HG03342 (cell line): ENCODE data around the gene MAS1.

Source experiments
- ATAC-seq: cut with Tn5 transposase; IDR thresholded peaks from one replicate; pipeline ENCODE4 v1.9.1; 2021; ENCODE audit warnings: mild to moderate bottlenecking, moderate library complexity; ENCODE audit not compliant: unreplicated experiment

MAS1 gene

DNA sequence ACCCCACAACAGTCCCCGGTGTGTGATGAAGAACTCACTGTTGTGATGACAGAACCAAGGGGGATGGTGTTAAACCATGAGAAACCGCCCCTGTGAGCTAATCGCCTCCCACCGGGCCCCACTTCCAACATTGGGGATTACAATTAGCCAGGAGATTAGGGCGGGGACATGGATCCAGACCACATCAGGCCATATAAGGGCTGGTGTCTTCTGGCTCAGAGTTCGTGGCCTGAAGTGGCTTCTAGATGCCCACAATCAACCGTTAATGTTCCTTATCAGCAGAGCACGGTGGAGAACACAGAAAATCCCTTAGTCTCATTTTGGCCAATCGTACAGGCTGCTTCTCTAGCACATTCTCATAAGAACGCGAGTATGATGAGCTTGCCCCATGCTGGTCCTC, 10.9 kb upstream of the MAS1 start:
- ATAC-seq: no peak

DNA sequence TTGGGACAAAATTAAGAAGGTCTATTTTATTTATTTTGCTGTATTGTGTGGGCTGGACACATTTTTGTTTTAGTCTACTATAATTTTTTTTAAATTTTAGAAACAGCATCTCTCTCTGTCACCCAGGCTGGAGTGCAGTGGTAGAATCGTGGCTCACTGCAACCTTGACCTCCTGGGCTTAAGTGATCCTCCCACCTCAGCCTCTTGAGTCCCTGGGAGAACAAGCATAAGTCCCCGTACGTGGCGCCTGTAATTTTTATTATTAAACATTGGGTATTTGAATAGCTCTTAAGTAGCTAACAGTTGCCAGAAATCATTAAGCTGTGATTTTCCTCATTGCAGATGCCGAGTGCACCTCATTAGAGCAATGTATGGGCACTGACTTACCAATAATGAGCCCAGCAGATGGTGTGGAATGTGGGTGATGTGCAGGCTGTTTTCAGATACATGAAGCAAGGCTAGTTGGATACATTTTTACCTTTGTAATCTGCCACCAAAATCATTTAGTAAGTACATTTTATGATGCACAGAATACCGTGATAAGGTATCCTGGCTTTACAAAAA, 10.3 kb upstream of the MAS1 start:
- ATAC-seq: no peak

DNA sequence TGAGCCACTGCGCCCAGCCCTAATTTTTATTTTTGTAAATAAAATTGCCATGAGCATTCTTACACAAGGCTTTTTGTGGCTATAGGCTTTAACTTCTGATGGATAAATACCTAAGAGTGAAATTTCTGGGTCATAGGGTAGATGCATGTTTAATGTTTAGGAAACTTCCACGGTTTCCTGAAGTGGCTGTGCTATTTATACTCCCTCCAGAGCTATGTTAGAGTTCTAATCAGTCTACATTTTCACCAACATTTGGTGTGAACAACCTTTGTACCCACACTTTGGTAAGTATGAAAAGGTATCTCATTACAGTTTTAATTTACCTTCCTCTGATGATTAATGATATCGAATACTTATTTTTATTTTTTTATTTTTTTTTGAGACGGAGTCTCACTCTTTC, 6.1 kb upstream of the MAS1 start:
- no peak for ATAC-seq

DNA sequence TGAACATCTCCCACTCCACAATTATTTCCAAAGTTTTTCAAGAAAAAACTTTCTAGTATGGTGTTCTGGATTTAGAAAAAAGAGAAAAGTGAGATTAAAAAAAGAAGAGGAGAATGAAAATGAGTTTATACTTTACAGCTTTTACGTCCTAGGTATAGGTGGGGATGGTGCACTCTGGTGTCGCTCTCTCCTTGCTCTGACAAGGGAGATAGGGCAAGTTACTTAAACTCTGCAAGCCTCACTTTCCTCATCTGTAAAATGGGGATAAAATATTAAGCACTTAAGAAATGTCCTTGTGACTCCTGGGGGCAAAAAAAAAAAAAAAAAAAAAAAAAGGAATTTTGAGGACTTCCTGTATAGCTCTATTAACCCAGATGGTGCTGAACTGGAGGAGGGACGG, 4.5 kb upstream of the MAS1 start:
- no peak for ATAC-seq

DNA sequence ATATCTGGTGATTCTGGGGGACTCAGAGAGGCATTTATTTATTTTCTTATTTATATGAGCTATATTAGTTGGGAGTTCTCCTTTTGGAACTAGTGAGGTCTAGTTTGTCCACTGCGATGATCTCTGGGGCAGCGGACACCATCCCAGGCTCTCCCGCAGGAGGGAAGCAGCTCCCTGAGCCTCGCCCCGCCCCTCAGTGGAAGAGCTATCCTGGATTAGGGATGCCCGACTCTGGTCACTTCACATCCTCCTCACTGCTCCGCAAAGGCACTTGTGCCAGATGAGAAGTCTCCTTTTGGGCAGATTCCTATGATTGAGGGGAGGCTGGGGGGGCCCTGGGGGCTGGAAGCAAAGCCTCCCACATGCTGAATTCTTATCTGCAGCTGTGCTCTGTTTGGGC, 3.6 kb upstream of the MAS1 start:
- no peak for ATAC-seq

DNA sequence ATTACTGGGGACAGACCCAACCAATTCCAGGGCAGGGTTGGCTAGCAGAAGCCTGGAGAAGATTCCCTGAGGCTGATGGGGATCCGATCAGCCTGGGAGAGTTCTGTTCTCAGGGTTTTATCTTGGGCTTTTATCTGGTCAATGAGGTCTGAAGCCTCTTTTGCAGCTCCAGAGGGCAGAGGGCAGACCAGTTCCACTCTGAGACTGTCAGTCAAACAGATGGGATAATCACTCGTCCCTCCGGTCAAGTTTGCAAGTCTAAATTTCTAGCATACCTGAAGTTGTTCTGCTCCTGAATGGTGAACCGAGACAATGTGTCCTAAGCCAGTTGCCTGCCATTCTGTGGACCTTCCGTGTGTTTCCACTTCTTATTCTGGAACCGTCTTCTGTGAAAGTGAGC, 3.0 kb upstream of the MAS1 start:
- no peak for ATAC-seq

DNA sequence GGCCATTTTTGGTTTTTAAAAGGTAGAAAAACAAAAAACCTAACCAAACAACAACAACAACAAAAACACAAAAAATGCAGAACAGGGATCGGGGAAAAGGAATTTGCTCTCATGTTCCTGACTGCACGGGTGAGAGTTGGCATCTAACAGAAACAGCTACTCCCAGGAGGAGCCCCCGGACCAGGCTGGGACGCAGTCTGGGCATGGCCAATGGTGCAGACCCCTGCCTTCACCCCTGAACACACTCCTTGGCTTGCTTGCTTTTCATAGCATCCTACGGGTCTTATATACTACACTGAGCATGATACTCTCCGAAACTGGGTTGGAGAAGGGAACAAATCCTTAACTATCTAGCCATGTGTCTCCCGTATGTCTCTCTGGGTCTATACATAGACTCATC, 587 bp upstream of the MAS1 start:
- no peak for ATAC-seq

DNA sequence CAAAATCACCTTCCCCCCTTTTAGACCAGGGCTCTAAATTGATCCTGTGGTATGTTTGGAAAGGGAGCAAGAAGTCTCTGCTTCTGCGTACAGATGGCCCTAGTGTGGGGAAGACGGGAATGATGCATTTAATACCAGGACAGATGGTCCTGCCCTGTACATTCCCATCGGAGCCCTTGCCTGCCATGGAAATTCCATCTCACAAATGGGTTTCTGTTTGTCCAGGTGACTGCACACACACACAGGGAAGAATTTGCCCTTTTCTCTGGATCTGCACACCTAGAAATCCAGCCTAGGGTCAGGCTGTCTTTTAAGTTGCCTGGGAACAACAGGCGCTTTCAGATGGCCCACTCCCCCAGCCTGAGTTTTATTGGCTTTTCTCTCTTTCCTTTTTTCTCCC, 1.3 kb downstream of the MAS1 start:
- ATAC-seq: no peak

DNA sequence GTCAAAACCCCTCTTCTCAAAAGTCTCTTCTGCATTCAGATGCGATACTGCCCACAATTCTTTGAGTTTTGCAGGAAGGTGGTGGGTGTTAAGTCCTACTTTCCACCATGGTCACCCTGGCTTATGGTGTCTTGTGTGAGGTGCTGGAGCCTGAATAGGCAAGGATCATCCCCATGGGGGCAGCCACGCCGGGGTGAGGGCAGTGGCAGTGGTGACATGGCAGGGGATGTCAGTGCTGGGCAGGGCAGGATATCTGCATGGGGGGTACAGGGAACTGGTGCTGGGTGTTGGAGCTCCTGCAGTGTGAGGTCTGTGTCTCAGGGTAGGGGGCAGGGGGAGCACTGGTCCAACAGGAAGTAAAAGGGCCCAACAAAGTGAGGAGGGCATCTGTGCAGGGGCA, 2.3 kb downstream of the MAS1 start:
- ATAC-seq: no peak

DNA sequence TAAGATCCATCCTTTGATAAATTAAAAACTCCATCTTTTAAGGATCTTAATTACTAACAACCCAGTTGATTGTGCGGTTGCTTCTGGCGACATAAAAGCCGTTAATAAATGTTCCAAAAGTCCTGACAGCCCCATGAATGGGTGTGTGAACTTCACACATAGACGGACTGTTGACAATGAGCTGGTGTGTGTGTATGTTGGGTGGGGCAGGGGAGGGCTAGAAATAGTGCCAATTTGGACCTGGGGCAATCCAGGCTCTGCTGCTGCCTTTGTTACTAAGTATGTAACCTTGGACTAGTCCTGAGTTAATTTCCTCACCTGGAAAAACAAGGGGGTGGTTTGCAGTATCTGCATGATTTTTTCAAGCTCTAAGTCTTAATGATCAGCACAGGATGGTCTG, 4.2 kb downstream of the MAS1 start:
- no peak for ATAC-seq

DNA sequence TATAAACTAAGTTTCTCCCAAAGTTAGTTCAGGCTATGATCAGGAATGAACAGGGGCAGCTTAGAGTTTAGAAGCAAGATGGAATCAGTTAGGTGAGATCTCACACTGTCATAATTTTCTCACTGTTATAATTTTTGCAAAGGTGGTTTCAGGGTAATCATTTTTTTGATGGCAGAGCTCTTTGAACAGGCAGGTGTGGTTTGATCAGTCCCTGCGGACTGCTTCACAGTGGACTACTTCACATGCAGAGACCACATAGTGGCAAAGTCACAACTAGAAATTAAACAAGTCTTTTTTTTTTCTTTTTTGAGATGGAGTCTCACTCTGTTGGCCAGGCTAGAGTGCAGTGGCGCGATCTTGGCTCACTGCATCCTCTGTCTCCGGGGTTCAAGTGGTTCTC, 6.8 kb downstream of the MAS1 start:
- no peak for ATAC-seq

DNA sequence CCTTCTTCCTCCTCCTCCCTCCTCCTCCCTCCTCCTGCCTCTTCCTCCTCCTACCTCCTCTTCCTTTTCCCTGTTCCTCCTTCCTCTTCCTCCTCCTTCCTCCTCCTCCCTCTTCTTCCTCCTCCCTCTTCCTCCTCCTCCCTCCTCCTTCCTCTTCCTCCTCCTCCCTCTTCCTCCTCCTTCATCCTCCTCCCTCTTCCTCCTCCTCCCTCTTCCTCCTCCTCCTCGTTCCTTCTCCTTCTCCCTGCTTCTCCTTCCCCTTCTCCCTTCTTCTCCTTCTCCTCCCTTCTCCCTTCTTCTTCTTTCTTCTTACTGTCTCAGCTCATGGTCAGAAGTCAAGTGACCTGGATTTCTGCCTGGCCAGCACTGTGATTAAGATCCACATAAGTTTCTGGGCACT, 7.7 kb downstream of the MAS1 start:
- no peak for ATAC-seq

DNA sequence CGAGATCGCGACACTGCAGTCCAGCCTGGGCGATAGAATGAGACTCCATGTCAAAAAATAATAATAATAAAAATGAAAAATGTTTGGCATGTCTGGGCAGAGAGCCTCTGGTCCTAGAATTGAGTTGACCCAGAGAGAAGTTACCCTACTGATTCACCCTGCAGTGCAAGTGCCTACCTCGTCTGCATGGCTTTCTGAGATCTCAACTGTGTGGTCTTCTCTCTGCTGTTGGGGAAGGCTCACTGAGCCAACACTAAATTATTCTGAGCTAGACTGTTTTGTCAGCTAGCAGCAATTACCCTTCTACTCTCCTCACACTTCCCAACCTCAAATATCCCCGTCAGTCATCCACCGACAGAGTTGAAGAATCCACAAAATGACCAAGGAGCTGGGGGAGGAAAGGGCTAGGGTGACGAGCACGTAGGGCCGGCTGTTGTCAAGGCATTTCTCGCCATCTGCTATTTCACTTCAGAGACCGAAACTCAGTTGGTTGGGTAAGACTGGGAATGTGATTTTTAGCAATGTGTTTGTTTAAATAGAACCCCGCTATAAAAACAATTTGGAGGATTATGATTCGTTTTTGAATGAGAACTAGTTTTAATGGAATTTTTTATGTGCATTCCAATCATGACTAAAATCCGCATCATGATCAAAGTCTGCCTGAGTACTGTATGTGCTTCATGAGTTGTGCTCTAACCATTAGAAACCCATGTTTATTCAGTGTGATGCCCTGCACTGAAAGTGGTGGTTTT, 9.4 kb downstream of the MAS1 start:
- ATAC-seq: no peak

DNA sequence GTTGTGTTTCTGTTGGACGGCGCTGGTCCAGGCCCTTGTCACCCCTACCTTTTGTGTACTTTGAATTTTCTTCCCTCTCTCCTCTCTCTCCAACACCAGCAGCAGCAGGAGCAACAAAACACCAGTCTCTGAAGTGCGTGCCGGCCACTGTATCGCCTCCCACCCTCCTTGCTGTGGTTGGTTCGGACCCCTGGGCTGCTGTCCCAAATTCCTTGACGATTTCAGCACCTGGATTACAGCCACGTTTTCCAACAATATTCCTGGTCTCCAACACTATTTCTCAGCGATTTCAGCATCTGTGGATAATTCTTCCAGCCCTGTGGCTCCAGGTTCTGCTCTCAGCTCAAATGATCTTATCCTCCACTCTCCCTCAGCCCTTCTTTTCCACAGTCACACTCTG, 11.8 kb downstream of the MAS1 start:
- no peak for ATAC-seq

DNA sequence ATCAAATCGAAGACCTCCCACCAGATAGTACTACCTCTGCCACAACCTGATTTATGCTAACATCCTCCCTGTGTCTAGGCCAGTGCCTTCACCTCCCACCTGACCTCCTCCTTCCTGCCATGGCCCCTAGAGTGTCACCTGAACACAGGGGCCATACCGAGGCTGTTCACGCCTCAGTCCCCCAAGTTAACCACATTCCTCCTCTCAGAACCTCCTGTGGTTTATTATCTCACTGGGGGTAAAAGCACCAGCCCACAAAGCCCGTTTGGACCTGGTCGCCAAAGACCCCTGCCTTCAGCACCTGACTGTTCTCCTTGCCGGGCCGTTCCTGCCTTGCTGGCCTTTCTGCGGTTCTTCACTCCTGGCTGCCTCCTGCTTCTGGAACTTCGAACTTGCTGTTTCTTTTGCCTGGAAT, 13.7 kb downstream of the MAS1 start:
- ATAC-seq: peak; percentile 78

DNA sequence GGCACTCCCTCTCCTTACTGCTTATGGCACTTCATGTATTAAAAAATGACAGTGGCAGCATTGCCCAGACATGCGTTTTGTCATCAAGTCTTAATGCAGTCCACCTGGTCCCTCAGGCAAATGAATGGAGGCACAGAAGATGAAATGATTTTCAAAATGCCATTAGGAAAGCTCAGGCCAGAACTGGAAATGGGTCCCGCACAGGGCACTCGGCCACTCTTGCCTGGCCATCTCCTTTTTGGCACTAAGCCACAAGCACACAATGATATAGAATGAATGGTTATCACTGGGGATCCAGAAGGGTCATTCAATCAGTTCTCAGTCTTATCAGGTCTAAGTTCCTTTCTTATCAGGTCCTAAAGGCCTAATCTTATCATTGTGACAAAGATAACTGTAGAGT, 15.6 kb downstream of the MAS1 start:
- ATAC-seq: no peak

DNA sequence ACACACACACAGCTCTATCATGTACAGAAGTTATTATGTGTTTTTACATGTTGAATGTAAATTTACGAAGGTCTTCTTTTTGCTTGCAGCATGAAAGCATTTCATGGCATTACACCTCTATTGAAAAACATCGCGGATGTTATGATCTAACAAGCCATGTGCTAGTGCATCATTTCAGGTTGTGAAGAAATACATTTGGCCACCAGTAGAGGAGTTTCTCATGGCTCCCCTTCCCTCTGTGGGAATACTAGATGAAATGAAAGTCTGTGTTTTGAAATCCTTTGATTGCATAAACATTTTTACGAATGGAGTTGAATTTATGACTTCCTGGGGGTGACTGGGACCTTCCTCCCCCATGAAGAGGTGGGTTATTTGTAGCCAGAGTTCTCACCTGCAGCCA, 17.7 kb downstream of the MAS1 start:
- no peak for ATAC-seq

DNA sequence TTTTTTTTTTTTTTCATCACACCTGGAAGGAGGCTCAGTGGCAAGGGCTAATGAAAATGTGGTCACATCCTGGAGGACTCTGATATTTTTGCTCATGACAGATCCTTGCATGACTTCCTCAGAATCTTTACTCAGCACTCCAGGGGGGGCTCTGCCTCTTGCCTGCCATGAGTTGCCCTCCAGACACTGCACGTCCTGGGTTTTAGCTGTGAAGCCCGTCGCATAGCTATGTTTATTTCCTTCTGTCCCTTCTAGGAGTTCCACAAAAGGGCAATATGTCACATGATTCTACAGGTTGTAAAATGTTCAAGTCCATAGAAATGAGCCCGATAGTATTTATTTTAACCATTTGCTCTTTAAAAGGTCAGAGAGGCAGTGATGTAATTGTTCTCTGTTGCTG, 18.2 kb downstream of the MAS1 start:
- ATAC-seq: no peak

DNA sequence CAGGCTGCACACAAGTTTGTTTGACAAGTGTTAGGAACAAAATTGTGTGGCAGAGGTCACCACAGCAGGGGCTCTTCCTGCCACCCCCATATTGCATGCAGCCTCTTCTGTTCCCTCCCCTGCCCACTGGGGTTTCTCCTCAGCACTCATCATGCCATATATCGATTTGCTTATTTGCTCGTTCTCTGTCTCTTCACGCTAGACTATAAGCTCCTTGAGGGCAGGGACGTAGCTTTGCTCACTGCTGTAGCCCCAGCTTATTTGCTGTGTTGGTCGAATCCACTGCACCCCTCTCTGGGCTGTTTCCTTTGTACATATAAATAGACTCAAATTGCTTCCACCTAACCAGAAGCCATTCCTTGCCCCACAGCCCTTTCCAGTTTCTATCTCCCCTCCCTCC, 19.6 kb downstream of the MAS1 start:
- no peak for ATAC-seq

DNA sequence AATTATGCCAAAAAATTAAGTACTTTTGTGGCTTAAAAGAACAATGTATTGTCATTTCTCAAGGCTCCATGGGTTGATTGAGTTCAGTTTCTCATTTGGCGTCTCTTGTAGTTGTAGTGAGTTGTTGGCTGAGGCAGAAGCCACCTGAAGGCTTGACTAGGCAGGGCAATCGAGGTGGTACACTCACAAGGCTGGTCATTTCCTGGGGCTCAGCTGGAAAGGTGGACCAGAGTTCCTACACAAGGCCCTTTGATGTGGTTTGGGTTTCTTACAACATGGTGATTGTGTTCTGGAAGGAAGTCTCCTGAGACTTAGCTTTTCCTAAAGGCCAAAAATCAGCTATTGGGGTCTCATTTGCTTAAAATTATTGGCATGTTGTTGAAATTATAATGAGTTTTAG, 22.6 kb downstream of the MAS1 start:
- ATAC-seq: no peak

DNA sequence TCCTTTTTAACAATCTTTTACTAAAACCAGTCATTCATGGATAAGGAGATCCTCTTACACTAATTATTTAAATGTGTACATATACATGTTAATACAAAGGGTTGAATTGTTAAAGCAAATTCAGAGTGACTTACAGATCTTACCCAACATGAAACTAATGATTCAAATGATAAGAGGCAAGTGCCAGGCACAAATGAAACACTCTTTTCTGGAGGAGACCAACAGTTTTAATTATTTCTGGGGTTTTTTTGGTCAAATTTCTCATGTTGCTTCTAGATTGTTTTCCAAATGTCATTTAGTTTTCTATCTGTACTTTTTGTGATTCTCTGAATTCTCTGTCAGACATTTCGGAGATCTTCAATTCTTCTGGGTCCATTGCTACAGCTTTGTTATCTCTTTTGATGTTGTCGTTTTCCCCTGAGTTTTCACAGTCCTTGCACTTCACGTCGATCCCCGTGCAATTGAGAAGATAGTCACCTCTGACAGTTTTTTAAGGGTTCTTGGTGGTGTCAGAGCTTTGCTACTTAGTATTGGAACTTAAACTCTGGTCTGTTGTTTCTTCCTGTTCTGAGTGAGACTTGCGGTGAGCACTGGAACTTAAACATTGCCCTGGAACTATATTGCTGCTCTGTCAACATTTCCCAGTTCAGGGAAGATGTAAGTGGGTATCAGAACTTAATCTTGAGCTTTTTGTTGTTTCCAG, 23.2 kb downstream of the MAS1 start:
- ATAC-seq: peak; percentile 64

DNA sequence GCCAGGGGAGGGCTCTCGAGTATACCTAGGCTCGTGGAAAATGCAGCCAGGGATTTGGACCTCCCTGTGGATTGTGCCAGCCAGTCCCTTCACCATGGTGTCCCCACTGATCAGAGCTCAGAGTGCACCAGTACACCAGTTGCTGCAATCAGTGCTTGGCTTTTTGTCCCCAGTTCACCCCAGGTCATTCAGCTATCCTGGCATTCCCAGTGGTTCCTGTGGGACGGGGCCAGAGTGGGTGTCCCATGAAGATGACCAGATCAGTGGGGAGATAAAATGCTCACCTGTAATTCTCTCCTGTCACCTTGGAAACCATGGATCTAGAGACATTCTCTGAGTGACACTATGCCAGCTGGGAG, 23.8 kb downstream of the MAS1 start:
- ATAC-seq: peak; percentile 16

DNA sequence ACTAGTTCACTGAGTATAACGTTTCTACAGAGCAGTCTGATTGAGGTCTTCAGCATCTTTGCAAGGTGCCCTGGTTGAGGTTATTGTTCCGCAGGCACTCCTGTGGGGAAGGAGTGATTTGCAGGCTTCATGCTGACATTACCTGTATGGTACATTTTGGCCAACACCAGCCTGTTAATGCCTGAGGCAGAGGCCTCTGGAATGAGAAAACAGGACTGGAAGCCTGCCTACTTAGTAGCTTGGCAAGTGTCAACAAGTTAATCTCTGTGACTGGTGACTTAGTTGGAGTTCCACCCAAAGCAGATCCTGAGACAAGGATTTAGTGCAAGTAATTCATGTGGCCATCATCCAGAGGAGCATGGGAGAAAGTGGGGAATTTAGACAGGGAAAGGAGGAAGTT, 24.6 kb downstream of the MAS1 start:
- no peak for ATAC-seq
